GM18507 (cell line): Measurements from ENCODE around the gene FHAD1.

ENCODE experiments used
- DNase-seq: peaks from one replicate; pipeline ENCODE4 v3.0.0; 2011; ENCODE audit warnings: low read depth; ENCODE audit not compliant: insufficient read length; ENCODE audit errors: extremely low spot score
- FAIRE-seq: peaks from 2 replicates; lab custom pipeline; 2011; peaks lifted over from hg19 to GRCh38; lab: Jason Lieb, UNC

FHAD1 gene

DNA sequence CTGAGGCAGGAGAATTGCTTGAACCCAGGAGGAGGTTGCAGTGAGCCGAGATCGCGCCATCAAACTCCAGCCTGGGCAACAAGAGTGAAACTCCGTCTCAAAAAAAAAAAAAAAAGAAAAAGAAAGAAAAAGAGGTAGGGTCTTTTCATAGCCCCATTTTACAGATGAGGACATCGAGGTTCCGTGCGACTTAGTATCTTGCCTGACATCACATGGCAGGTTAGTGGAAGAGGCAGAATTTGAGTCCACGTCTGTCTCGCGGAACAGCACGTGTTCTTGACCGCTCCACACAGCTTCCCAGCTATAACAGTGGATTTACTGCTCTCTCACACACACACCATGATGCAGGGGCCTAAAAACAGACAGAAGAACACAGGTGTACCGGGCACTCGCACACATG lies 192.3 kb downstream of the FHAD1 start:
- no peak for DNase-seq
- FAIRE-seq: no peak

- no peak for FAIRE-seq
Measured at GRCh38 chr1:15440357-15440756, 193.3 kb downstream of the FHAD1 start.

DNA sequence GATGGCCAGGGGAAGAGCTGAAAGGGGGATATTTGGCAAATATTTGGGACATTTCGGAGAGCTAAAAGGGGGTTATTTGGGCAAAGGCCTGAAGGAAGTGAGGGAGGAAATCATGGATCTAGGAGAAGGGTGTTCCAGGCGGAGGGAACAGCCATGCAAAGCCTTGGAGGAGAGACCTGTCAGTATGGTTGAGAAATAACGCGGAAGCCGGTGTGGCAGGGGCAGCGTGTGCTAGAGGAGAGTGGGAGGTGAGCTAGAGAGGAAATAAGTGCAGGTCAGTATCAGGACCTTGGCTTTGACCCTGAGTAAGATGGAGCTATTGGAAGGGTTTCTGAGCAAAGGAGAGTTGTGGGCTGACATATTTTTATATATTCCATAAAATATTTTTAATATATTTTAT lies 194.2 kb downstream of the FHAD1 start:
- DNase-seq (no peak), FAIRE-seq (no peak)

More at GRCh38 chr1:15440357-15440756, 193.3 kb downstream of the FHAD1 start:
- no peak for DNase-seq

DNA sequence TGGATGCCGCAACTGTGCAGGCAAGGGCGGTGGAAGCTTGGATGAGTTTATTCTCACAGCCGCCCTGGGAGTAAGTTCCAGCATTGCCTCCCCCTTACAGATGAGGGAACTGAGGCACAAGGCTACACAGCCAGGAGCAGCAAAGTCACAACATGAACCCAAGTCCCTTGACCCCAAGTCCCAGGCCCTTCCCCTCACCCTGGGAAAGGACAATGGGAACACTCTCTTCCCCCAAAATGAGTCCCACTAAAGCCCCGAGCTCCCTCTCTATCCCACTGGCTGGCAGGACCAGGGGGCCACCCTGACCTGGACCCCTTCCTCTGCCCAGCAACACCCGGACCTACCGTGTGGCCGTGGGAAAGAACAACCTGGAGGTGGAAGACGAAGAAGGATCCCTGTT lies 195.1 kb downstream of the FHAD1 start:
- DNase-seq (no peak), FAIRE-seq (no peak)

- FAIRE-seq (no peak), DNase-seq (no peak)
Measured at GRCh38 chr1:15442759-15443158, 195.7 kb downstream of the FHAD1 start.

- FAIRE-seq: no peak
- DNase-seq: no peak
Measured at GRCh38 chr1:15443281-15443680, 196.3 kb downstream of the FHAD1 start.

DNA sequence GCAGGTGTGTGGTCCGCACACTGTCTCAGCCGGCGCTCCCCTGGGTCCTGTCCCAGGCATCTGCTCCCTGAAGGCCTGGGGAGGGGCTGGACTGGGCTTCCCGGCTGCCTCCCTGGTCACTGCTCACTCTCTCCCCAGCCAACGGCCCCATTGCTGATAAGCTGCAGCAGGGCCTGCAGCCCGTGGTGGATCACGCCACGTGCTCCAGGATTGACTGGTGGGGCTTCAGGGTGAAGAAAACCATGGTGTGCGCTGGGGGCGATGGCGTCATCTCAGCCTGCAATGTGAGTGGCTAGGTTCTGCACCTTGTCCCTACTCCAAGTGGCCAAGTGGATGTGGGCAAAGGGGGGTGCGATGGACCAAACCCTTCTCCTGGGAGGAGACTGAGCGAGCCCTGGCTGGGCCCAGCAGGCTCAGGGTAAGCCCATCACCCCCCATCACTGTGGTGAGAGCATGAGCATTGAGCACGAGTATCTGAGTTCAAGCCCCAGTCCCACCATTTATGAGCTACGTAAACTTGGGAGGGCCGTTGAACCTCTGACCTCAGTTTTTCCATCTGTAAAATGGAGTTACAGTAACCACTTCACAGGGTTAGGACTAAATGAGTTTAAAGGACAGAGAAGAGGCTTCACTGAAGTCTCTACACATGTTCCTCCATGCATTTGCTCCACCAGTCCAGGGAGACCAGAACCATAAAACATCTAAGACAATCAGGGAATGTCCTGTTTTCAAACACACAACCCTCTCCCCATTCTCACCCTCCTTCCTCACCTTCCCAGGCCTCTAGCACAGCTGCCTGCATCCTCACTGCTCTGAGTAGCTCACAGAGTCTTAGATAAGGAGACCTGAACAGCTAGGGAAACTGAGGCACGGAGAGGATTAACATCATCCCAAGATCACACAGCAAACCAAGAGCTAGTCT lies 197.7 kb downstream of the FHAD1 start:
- FAIRE-seq: no peak
- DNase-seq: no peak

GRCh38 chr1:15445390-15446122 lies 198.5 kb downstream of the FHAD1 start:
- no peak for DNase-seq
- no peak for FAIRE-seq

DNA sequence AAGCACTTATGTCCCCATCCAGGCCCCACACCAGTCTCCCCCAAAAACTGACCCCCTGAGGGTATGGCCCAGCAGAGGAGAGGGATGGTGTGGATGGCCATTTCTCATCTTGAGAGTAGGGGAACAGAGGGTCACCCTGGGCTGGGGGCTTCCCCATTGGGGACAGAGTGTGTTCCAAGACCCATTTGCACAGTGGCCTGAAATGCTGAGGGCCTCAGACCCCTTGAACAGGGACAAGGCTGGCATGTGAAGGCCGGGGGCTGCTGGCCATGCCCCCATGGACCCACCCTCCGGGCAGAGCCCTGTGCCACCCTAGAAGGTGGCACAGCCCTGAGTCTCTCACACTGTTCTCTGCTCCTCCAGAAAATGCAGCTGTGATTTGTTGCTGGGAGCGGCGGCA lies 199.2 kb downstream of the FHAD1 start:
- DNase-seq (no peak), FAIRE-seq (no peak)
